Esophagus squamous epithelium (tissue), 4 donors: ENCODE results near the gene SERPINA12.

Experiments
- CTCF ChIP-seq, 6 experiments: fragments of 450-650 bp in 4 of 6; fragments of 200-600 bp in 2 of 6; sonication (generic) in 2 of 6; IDR thresholded peaks; one replicate each; pipeline ENCODE4 v1.5.1; 2016 to 2019; ENCODE audit warnings: antibody characterized with exemption in 6 of 6, mild to moderate bottlenecking in 4 of 6, moderate library complexity in 4 of 6
- POLR2A ChIP-seq, 4 donors: fragments of 450-650 bp; IDR thresholded peaks; one replicate each; pipeline ENCODE4 v1.6.1; 2017; ENCODE audit warnings: antibody characterized with exemption in 4 of 4, mild to moderate bottlenecking in 4 of 4, moderate library complexity in 3 of 4

GRCh38 chr14:94522115-94522724 lies 13.0 kb upstream of the SERPINA12 start:
- TF ChIP-seq CTCF (IDR thresholded peaks at IDR 0.05) = no peak
- TF ChIP-seq POLR2A (IDR thresholded peaks at IDR 0.05) = no peak
